ENCODE data around the gene SDHAF2. TPM values are rescaled to one million over a fixed set of nuclear protein-coding genes. Genes with fewer than 3 reads are reported as not detected.
A peak's percentile ranks its signal among the peaks of the same experiment; 100 is the strongest.
"Not testable (repeated sequence)": the region's sequence is repeated elsewhere in the genome, so short reads cannot be mapped to it uniquely, and the experiment has no call there.

Gene SDHAF2
- polyA plus RNA-seq (ENCODE audit: insufficient read length in 3 of 3) = 10 to 100 TPM; 41.9 to 45.9 (median 42.1) TPM
- long read RNA-seq, donor 1, transcript SDHAF2-201 (4 exons, 2,033 nt) = major isoform, 20 of 41 reads
- long read RNA-seq, donor 1, transcript SDHAF2-206 (2 exons, 835 nt) = minor isoform, 19 of 41 reads
- long read RNA-seq, donor 1, partial matches to known transcripts = 0 of 41 reads
- long read RNA-seq, donor 1, other reads (novel, unspliced or antisense) = 0 of 41 reads
- long read RNA-seq, donor 2, transcript SDHAF2-207 (5 exons, 1,077 nt) = minor isoform, 6 of 53 reads
- long read RNA-seq, donor 2, transcript SDHAF2-206 (2 exons, 835 nt) = minor isoform, 12 of 53 reads
- long read RNA-seq, donor 2, transcript SDHAF2-201 (4 exons, 2,033 nt) = major isoform, 25 of 53 reads
- long read RNA-seq, donor 2, partial matches to known transcripts = 10 of 53 reads
- long read RNA-seq, donor 2, other reads (novel, unspliced or antisense) = 0 of 53 reads
- long read RNA-seq, donor 3, transcript SDHAF2-201 (4 exons, 2,033 nt) = major isoform, 26 of 32 reads
- long read RNA-seq, donor 3, partial matches to known transcripts = 0 of 32 reads
- long read RNA-seq, donor 3, other reads (novel, unspliced or antisense) = 0 of 32 reads
- long read RNA-seq, donor 4, transcript SDHAF2-206 (2 exons, 835 nt) = minor isoform, 15 of 53 reads
- long read RNA-seq, donor 4, transcript SDHAF2-201 (4 exons, 2,033 nt) = major isoform, 26 of 53 reads
- long read RNA-seq, donor 4, partial matches to known transcripts = 11 of 53 reads
- long read RNA-seq, donor 4, other reads (novel, unspliced or antisense) = 0 of 53 reads
- long read RNA-seq, donor 5, transcript SDHAF2-201 (4 exons, 2,033 nt) = major isoform, 18 of 32 reads
- long read RNA-seq, donor 5, transcript SDHAF2-206 (2 exons, 835 nt) = minor isoform, 7 of 32 reads
- long read RNA-seq, donor 5, partial matches to known transcripts = 5 of 32 reads
- long read RNA-seq, donor 5, other reads (novel, unspliced or antisense) = 0 of 32 reads
- long read RNA-seq, donor 6, transcript SDHAF2-201 (4 exons, 2,033 nt) = major isoform, 18 of 26 reads
- long read RNA-seq, donor 6, transcript SDHAF2-206 (2 exons, 835 nt) = minor isoform, 6 of 26 reads
- long read RNA-seq, donor 6, partial matches to known transcripts = 0 of 26 reads
- long read RNA-seq, donor 6, other reads (novel, unspliced or antisense) = 0 of 26 reads
- long read RNA-seq, donor 7, transcript SDHAF2-201 (4 exons, 2,033 nt) = major isoform, 27 of 65 reads
- long read RNA-seq, donor 7, transcript SDHAF2-203 (3 exons, 523 nt) = minor isoform, 5 of 65 reads
- long read RNA-seq, donor 7, transcript SDHAF2-206 (2 exons, 835 nt) = minor isoform, 14 of 65 reads
- long read RNA-seq, donor 7, partial matches to known transcripts = 14 of 65 reads
- long read RNA-seq, donor 7, other reads (novel, unspliced or antisense) = 0 of 65 reads
- long read RNA-seq, donor 8, transcript SDHAF2-201 (4 exons, 2,033 nt) = major isoform, 13 of 20 reads
- long read RNA-seq, donor 8, partial matches to known transcripts = 5 of 20 reads
- long read RNA-seq, donor 8, other reads (novel, unspliced or antisense) = 0 of 20 reads
- long read RNA-seq, donor 9, transcript SDHAF2-206 (2 exons, 835 nt) = minor isoform, 10 of 52 reads
- long read RNA-seq, donor 9, transcript SDHAF2-201 (4 exons, 2,033 nt) = major isoform, 32 of 52 reads
- long read RNA-seq, donor 9, partial matches to known transcripts = 6 of 52 reads
- long read RNA-seq, donor 9, other reads (novel, unspliced or antisense) = 0 of 52 reads
- long read RNA-seq, donor 10, transcript SDHAF2-206 (2 exons, 835 nt) = minor isoform, 10 of 35 reads
- long read RNA-seq, donor 10, transcript SDHAF2-201 (4 exons, 2,033 nt) = major isoform, 22 of 35 reads
- long read RNA-seq, donor 10, partial matches to known transcripts = 0 of 35 reads
- long read RNA-seq, donor 10, other reads (novel, unspliced or antisense) = 0 of 35 reads
- long read RNA-seq, donor 11, transcript SDHAF2-201 (4 exons, 2,033 nt) = major isoform, 23 of 40 reads
- long read RNA-seq, donor 11, partial matches to known transcripts = 10 of 40 reads
- long read RNA-seq, donor 11, other reads (novel, unspliced or antisense) = 0 of 40 reads
- long read RNA-seq, donor 12, transcript SDHAF2-201 (4 exons, 2,033 nt) = major isoform, 32 of 48 reads
- long read RNA-seq, donor 12, transcript SDHAF2-206 (2 exons, 835 nt) = minor isoform, 15 of 48 reads
- long read RNA-seq, donor 12, partial matches to known transcripts = 0 of 48 reads
- long read RNA-seq, donor 12, other reads (novel, unspliced or antisense) = 0 of 48 reads
- long read RNA-seq, donor 13, transcript SDHAF2-201 (4 exons, 2,033 nt) = major isoform, 21 of 26 reads
- long read RNA-seq, donor 13, partial matches to known transcripts = 0 of 26 reads
- long read RNA-seq, donor 13, other reads (novel, unspliced or antisense) = 0 of 26 reads
- long read RNA-seq, donor 14 = 0 reads
- long read RNA-seq, donor 15, transcript SDHAF2-206 (2 exons, 835 nt) = minor isoform, 13 of 59 reads
- long read RNA-seq, donor 15, transcript SDHAF2-201 (4 exons, 2,033 nt) = major isoform, 30 of 59 reads
- long read RNA-seq, donor 15, partial matches to known transcripts = 12 of 59 reads
- long read RNA-seq, donor 15, other reads (novel, unspliced or antisense) = 0 of 59 reads
- long read RNA-seq, donor 16, transcript SDHAF2-206 (2 exons, 835 nt) = minor isoform, 14 of 54 reads
- long read RNA-seq, donor 16, transcript SDHAF2-201 (4 exons, 2,033 nt) = major isoform, 29 of 54 reads
- long read RNA-seq, donor 16, partial matches to known transcripts = 8 of 54 reads
- long read RNA-seq, donor 16, other reads (novel, unspliced or antisense) = 0 of 54 reads

- peak; percentile 95 for DNase-seq
These were observed at the start of gene SDHAF2, which contains the start of gene CPSF7 for GRCh38 chr11:61429691-61430582. Gene SDHAF2, plus strand, starts transcription at chr11:61430124. Its CDS starts 23 bp downstream, at chr11:61430147. Gene CPSF7, minus strand, starts transcription at chr11:61429975. Its CDS starts 740 bp downstream, at chr11:61429235.

DNA sequence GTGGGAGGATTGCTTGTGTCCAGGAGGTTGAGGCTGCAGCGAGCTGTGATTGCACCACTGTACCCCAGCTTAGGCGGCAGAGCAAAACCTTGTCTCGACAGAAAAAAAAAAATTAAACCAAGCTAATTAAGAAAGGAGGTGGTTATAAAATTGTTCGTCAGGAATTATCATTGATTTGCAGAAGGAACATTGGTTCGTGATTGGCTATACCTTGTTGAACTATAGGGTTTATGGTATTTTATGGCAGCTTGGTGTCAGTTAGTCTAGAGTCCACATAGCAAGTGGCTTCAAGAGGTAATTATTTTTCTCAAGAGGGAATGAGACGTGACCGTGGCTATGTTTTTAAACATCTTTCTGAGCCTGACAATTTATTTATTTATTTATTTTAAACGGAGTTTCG, 49.0 kb upstream of the SDHAF2 start:
- no peak for DNase-seq

GRCh38 chr11:61383859-61384258, 46.1 kb upstream of the SDHAF2 start:
- not testable (repeated sequence) for DNase-seq

GRCh38 chr11:61384271-61385242, 45.4 kb upstream of the SDHAF2 start:
- no peak for DNase-seq

GRCh38 chr11:61390161-61390560, 39.8 kb upstream of the SDHAF2 start:
- no peak for DNase-seq

DNA sequence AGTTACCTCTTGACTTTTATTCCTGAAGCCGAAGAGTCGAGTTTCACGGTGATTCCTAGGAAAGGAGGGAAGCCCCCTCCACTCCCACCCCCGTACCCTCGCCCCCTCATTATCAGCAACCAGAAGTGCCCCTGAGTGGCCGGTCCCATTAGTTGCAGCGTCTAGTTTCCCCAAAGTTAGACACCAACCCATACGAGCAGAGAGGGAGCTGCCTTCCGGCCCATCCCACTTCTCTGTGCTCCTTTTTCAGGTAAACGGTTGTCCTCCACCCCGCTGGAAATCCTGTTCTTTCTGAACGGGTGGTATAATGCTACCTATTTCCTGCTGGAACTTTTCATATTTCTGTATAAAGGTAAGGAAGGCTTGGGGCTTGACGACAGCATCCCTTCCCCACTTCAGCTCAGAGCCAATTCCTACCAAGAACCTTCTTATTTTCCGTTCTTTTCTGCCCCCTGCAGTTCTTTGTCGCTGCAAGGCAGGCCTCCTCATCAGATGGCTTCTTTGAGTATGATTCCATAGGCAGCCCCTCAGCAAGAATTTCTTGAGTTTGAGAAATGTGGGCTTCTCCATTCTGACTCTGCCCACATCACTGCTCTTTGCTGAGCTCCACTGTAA, 36.8 kb upstream of the SDHAF2 start:
- peak; percentile 23 for DNase-seq

DNA sequence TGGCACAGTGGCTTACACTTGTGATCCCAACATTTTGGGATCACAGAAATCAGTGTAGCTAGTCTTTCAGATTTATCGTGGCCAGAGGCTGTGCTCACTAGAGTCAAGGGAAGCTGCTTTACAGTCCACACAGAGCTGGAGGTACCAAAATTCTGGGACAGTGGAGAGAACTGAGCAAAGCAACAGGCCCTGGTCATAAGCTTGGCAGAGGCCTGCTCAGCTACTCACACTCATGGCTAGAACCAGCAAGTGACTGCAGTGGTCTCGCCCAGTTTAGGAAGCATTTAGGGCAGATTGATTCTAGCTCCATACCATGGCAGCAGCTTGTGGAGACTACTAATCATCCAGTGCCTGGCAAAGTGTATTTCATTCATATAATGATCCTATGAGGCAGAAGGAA, 28.8 kb upstream of the SDHAF2 start:
- no peak for DNase-seq

GRCh38 chr11:61401573-61401972, 28.4 kb upstream of the SDHAF2 start:
- no peak for DNase-seq

DNA sequence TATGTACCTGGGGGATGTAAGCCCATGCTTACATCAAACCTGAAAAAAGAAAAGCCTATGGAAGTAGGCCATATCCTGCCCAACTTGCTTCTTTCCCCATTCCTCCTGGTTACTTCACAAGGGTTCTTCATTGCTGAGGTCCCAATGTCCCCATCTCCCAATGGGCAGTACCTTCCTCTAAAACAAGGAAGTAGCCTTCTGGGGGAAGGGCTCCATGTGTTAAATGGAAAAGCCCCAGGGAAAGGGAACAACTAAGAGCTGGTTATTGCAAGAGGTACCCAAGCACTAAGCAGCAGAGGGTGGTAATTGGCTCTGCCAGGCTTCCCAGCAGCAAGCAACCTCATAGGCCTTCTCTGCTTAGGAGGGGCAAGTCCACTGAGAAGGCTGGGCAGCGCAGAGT, 26.3 kb upstream of the SDHAF2 start:
- DNase-seq = no peak

DNA sequence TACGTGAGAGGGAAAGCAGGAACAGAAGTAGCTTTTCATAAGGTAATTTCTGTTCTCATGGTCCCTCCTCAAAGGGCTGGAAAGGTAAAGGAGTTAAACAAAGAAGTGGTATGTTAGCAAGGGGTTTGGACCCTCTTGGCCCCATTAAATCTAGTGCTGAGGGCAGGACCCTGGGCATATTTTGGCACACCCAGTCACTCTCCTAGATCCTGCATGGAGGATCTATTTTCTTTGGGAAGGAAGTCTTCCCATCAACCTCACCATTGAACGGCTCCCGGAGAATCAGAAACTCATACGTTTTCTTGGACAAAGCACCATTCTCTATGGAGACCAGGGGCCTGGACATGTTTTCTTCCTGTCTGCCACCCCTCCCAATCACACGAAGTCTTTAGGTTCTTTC, 25.8 kb upstream of the SDHAF2 start:
- no peak for DNase-seq

GRCh38 chr11:61404641-61405040, 25.3 kb upstream of the SDHAF2 start:
- no peak for DNase-seq

- no peak for DNase-seq
These were observed 23.9 kb upstream of the SDHAF2 start for GRCh38 chr11:61406067-61406466.

DNA sequence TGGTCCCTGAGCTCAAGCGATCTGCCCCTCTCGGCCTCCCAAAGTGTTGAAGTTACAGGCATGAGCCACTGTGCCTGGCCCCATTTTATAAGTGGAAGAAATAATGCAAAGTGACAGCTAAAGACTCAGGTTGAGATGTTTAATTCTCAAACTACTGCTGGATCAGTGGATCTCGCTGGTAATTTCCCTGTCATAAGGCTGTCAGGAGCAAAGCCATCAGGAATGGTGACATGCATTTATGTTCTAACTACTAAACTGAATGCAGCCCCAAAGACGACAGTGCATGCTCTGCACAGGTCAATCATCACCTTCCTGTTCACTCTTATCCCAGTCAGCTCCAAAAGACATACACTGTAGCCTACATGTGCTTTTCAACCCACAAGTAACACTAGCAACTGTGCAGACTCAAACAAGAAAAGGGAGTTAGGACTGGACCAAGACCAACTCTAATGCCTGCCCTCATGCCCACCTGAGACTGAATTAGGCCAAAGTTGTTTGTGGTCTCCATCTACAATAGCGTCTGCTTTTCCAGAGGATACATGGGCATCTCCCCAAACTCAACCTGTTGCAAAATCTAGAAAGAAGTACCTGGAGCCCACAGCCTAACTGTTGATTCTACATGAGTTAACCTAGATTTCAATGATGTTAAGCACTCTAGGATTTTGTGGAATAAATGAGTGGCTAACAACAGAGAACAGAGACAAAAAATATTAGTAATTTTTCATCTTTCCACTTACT, 22.8 kb upstream of the SDHAF2 start:
- no peak for DNase-seq

DNA sequence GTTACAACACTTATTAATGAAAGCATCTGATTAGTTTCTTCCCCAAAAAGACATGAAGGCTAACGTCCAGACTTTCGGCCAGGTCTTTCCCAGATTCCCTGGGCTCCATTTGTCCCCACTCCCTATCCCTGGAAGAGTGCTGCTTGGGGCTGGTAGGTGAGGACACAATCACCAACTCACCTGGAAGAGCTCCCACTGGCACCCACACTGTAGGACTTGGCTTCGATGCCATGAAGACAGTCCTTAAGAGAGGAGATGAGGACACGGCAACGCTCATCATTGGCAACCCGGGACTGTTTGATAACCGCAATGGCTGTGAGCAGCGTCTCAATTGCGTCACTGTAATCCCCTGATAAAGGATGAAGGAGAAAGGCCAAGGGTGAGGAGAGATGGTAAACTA, 18.3 kb upstream of the SDHAF2 start:
- DNase-seq = no peak

DNA sequence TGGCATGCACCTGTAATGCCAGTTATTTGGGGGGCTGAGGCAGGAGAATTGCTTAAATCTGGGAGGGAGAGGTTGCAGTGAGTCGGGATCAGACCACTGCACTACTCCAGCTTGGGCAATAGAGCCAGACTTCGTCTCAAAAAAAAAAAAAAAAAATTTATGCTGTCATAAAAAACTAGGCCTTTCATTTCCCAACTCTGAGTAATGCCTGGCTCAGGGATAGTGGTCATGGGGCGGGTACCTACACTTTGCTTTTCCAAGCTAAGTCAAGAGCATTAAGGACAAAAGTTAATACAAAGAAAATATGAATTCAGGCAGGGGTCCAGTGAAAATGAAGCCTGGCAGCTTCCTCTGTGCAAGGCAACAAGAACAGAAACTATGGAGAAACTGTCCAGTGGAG, 16.4 kb upstream of the SDHAF2 start:
- DNase-seq = no peak
